K562 (cell line): ENCODE results near the gene FST. TPM values are rescaled to one million over a fixed set of nuclear protein-coding genes. Genes with fewer than 3 reads are reported as not detected.

Experiments used
- ATAC-seq: fragments of 200-7000 bp; cut with Tn5 transposase; 3 replicates; pipeline ENCODE4 v1.9.1; 2020; ENCODE audit warnings: moderate library complexity
- BruUV-seq: library from RNA; stranded (reverse); fragments of 400-500 nt; replicated peaks from 2 replicates; lab custom pipeline; 2021; lab: Mats Ljungman, UMichigan
- CTCF ChIA-PET: fragments of 300-600 bp; formaldehyde crosslinking; extraction: SDS; loops from one replicate; lab custom pipeline; 2021; ENCODE audit warnings: low intra/inter-chr PET ratio; lab: Yijun Ruan, JAX
- POLR2A ChIA-PET: fragments of 300-600, 350-650 bp; sonication (Branson Sonifier 250); formaldehyde crosslinking; extraction: SDS; loops from one replicate; lab custom pipeline; 2021; ENCODE audit warnings: antibody characterized with exemption, inconsistent platforms; lab: Yijun Ruan, JAX
- DNase-seq, 4 experiments: peaks; one replicate each; pipeline versions ENCODE4 v3.0.0 to v3.0.0-alpha.2; 2011 to 2018; ENCODE audit warnings: low spot score in 3 of 4, mixed read lengths in 3 of 4; ENCODE audit errors: extremely low read depth in 1 of 4
- FAIRE-seq: peaks from 2 replicates; lab custom pipeline; 2011; peaks lifted over from hg19 to GRCh38; lab: Jason Lieb, UNC
- H2AFZ ChIP-seq: 2 replicates; pipeline ENCODE4 v1.6.0; 2011; ENCODE audit warnings: low read depth, low read length, control low read depth, inconsistent platforms
- H3K27ac ChIP-seq: fragments of 200-600 bp; 3 replicates; pipeline ENCODE4 v1.8.0; 2011; ENCODE audit warnings: low read depth, mild to moderate bottlenecking, control low read depth, inconsistent platforms, low read length, moderate library complexity, mixed read lengths; ENCODE audit errors: extremely low read depth
- H3K27me3 ChIP-seq, 2 experiments: fragments of 300-600 bp in 1 of 2; 2 replicates in 1 of 2; 3 replicates in 1 of 2; pipeline versions ENCODE4 v1.6.0 to v1.8.0; 2011; ENCODE audit warnings: inconsistent platforms in 2 of 2, low read length in 2 of 2, mild to moderate bottlenecking in 1 of 2, mixed read lengths in 1 of 2, moderate library complexity in 1 of 2; ENCODE audit not compliant: control insufficient read depth in 2 of 2, insufficient read depth in 2 of 2
- H3K36me3 ChIP-seq: fragments of 300-600 bp; 3 replicates; pipeline ENCODE4 v1.8.0; 2011; ENCODE audit warnings: mild to moderate bottlenecking, low read length, inconsistent platforms; ENCODE audit not compliant: control insufficient read depth, insufficient read depth
- H3K4me1 ChIP-seq, 2 experiments: fragments of 200-600 bp in 1 of 2; replicated peaks in 1 of 2; 2 replicates in 1 of 2; 3 replicates in 1 of 2; pipeline versions ENCODE4 v1.5.1 to v1.8.0; 2011; ENCODE audit warnings: inconsistent platforms in 2 of 2, low read length in 2 of 2, mild to moderate bottlenecking in 1 of 2, mixed read lengths in 1 of 2, moderate library complexity in 1 of 2; ENCODE audit not compliant: control insufficient read depth in 2 of 2, insufficient read depth in 2 of 2
- H3K4me2 ChIP-seq: 2 replicates; pipeline ENCODE4 v1.6.1; 2011; ENCODE audit warnings: low read length, control low read depth, inconsistent platforms, mixed read lengths; ENCODE audit not compliant: insufficient read depth
- H3K4me3 ChIP-seq: fragments of 200-600 bp; sonication (generic), shearing (Covaris generic); 2 replicates; pipeline ENCODE4 v1.5.1; 2016; ENCODE audit warnings: control low read depth, inconsistent platforms
- H3K79me2 ChIP-seq: fragments of 200-600 bp; 3 replicates; pipeline ENCODE4 v1.8.0; 2011; ENCODE audit warnings: low read length, inconsistent platforms; ENCODE audit not compliant: control insufficient read depth, insufficient read depth
- H3K9ac ChIP-seq, 2 experiments: 2 replicates each; pipeline versions ENCODE4 v1.6.0 to v1.6.1; 2011; ENCODE audit warnings: low read depth in 2 of 2, low read length in 2 of 2, control low read depth in 1 of 2, inconsistent platforms in 1 of 2, mild to moderate bottlenecking in 1 of 2, mixed read lengths in 1 of 2; ENCODE audit not compliant: insufficient read depth in 1 of 2
- H3K9me1 ChIP-seq: one replicate; pipeline ENCODE4 v1.6.0; 2011; ENCODE audit warnings: inconsistent platforms, mild to moderate bottlenecking, low read length, moderate library complexity; ENCODE audit not compliant: control insufficient read depth, insufficient read depth
- H3K9me3 ChIP-seq: replicated peaks from 2 replicates; pipeline ENCODE4 v1.5.1; 2011; ENCODE audit warnings: low read depth, low read length, inconsistent platforms; ENCODE audit not compliant: control insufficient read depth, insufficient read depth
- H4K20me1 ChIP-seq: replicated peaks from 2 replicates; pipeline ENCODE4 v1.6.1; 2011; ENCODE audit warnings: low read length, inconsistent platforms, mixed read lengths; ENCODE audit not compliant: control insufficient read depth, insufficient read depth
- BRD4 ChIP-seq: fragments of 200-600 bp; sonication (generic); IDR thresholded peaks from 2 replicates; pipeline ENCODE4 v1.6.1; 2017; ENCODE audit warnings: inconsistent platforms
- ESRRA ChIP-seq: fragments of 450-650 bp; IDR thresholded peaks from 2 replicates; pipeline ENCODE4 v1.6.1; 2014; ENCODE audit warnings: low read depth, mild to moderate bottlenecking, moderate library complexity, borderline replicate concordance
- ESRRB ChIP-seq: fragments of 250-450 bp; sonication (Bioruptor Pico); IDR thresholded peaks from 2 replicates; pipeline ENCODE4 v1.5.0; 2020; ENCODE audit warnings: mild to moderate bottlenecking, moderate library complexity, borderline replicate concordance
- HDAC1 ChIP-seq, 2 experiments: fragments of 450-650 bp; IDR thresholded peaks; 2 replicates each; pipeline ENCODE4 v1.6.1; 2016 to 2017; ENCODE audit warnings: inconsistent platforms in 1 of 2, mild to moderate bottlenecking in 1 of 2, moderate library complexity in 1 of 2
- HMG20B ChIP-seq: fragments of 250-450 bp; sonication (Bioruptor Pico); IDR thresholded peaks from 2 replicates; pipeline ENCODE4 v1.5.0; 2021; ENCODE audit warnings: mild to moderate bottlenecking
- ILF3 ChIP-seq: fragments of 450-650 bp; IDR thresholded peaks from 2 replicates; pipeline ENCODE4 v1.6.1; 2018; ENCODE audit warnings: antibody characterized with exemption, mild to moderate bottlenecking, moderate library complexity, borderline replicate concordance
- MCM3 ChIP-seq: fragments of 450-650 bp; IDR thresholded peaks from 2 replicates; pipeline ENCODE4 v1.6.1; 2016
- NCOA6 ChIP-seq: fragments of 450-650 bp; IDR thresholded peaks from 2 replicates; pipeline ENCODE4 v1.6.1; 2017; ENCODE audit warnings: mild to moderate bottlenecking
- SMARCE1 ChIP-seq: fragments of 450-650 bp; IDR thresholded peaks from 2 replicates; pipeline ENCODE4 v1.7.1; 2016; ENCODE audit warnings: mild to moderate bottlenecking
- SRSF3 ChIP-seq: fragments of 200-400 bp; formaldehyde crosslinking; IDR thresholded peaks from 2 replicates; pipeline ENCODE4 v1.6.1; 2016; ENCODE audit warnings: mild to moderate bottlenecking, low read length, moderate library complexity; ENCODE audit not compliant: insufficient read depth
- TAF9B ChIP-seq: fragments of 450-650 bp; IDR thresholded peaks from 2 replicates; pipeline ENCODE4 v1.6.1; 2018; ENCODE audit warnings: mild to moderate bottlenecking; ENCODE audit not compliant: partially characterized antibody
- WGBS: fragments of 100-300 bp; shearing (Covaris generic); methylation state at CpG from one replicate; pipeline ENCODE4 v1.1.6; 2016; ENCODE audit warnings: low coverage, mixed read lengths; ENCODE audit not compliant: insufficient coverage; ENCODE audit errors: missing lambda C conversion rate; 5-methylcytosine and 5-hydroxymethylcytosine counted together
- in situ Hi-C: fragments of 300-500 bp; cut with MboI; formaldehyde crosslinking; loops from 4 replicates; pipeline ENCODE4 v1.15.0; 2018; ENCODE audit warnings: inconsistent platforms, mixed read lengths
- intact Hi-C: fragments of 100-400 bp; cut with micrococcal nuclease; formaldehyde crosslinking; loops from 2 replicates; pipeline ENCODE4 v1.14.2; 2022
- polyA plus RNA-seq, 8 experiments: library from polyadenylated mRNA; depleted of rRNA in 4 of 8; stranded (reverse) in 5 of 8; unstranded in 3 of 8; fragments of >200 nt; fragmentation: Nextera tagmentation in 2 of 8; fragmentation: Illumina TruSeq in 1 of 8; extraction: Ambion mirVana in 2 of 8; extraction: Trizol in 1 of 8; gene quantifications; 2 replicates each; pipeline versions ENCODE4 v1.2.1 to v1.2.3, GENCODE V29; 2011 to 2014; ENCODE audit warnings: inconsistent platforms in 1 of 8, missing spikeins in 1 of 8
- total RNA-seq, 7 experiments: library from RNA; depleted of rRNA in 6 of 7; stranded (reverse); fragments of >200 nt in 6 of 7; fragmentation: Illumina TruSeq in 2 of 7; extraction: Trizol in 2 of 7; gene quantifications; 2 replicates each; pipeline versions ENCODE4 v1.2.1 to v1.2.3, GENCODE V29; 2011 to 2021; ENCODE audit warnings: low replicate concordance in 1 of 7
- TF ChIP-seq, protein P1 (sequence below): sonication (generic); formaldehyde crosslinking; IDR thresholded peaks from 2 replicates; pipeline ENCODE4 v1.8.0; 2022; ENCODE audit warnings: mild to moderate bottlenecking, missing genetic modification reagents, borderline replicate concordance
- TF ChIP-seq, protein P2 (sequence below): fragments of 450-650 bp; formaldehyde crosslinking; IDR thresholded peaks from 2 replicates; pipeline ENCODE4 v1.4.0; 2022; ENCODE audit warnings: missing genetic modification characterization

The FST gene
- total and polyA plus RNA-seq, 9 of the 15 experiments (the other 6 are each of a cell fraction or from before 2014, with no cell fraction given), result 0.03 to 0.27 TPM; not detected in 7

DNA sequence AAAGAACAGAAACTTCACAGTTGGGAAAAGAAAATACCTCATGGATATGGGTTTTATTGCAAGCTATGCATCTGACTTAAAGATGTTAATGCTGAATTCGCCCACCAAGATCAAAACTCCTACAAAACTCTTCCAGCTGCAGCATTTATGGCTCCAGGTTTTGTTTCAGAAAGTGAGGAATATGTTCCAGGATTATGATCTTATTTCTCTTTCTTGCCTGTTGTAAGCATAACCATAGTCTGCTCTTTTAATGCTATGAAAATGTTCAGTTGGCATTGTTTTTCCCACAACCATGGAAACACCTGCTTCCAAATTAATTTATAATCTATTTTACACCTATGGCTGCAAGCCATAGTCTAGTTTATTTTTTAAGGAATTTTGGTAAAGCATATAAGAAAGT lies 34.9 kb upstream of the FST start:
- WGBS, result 0% methylated on average over 1 of the region's 1 CpG
- Histone ChIP-seq H3K9me3 (no peaks in the 10 kb centered on the region), H3K4me2 (no peak overlapping the region), H3K4me1 (no peaks in the 10 kb centered on the region), H3K27me3 (peaks cover 0 to 6% of the 10 kb centered on the region in 2 experiments; a peak in 1 of 5 replicates), H3K9me1 (no peaks in the 10 kb centered on the region), H2AFZ (no peak overlapping the region), H3K9ac (no peak overlapping the region), H3K27ac (no peak overlapping the region), H3K79me2 (no peaks in the 10 kb centered on the region), H3K36me3 (no peaks in the 10 kb centered on the region), H4K20me1 (no peaks in the 10 kb centered on the region), H3K4me3 (no peak overlapping the region)
- ATAC-seq (no peak), DNase-seq (no peak), FAIRE-seq (no peak)
- ChIA-PET POLR2A (no interaction called here), CTCF (no interaction called here)
- BruUV-seq, result no TSS peak
- TF ChIP-seq HMG20B (CRISPR knock-in tag), result no peak
- TF ChIP-seq HDAC1 (IDR thresholded peaks at IDR 0.05), result no peak
- TF ChIP-seq ESRRA, result no peak
- no peak for TF ChIP-seq SRSF3
- TF ChIP-seq TAF9B, result no peak
- TF ChIP-seq BRD4, result no peak
- TF ChIP-seq SMARCE1, result no peak
- TF ChIP-seq, protein P1, sequence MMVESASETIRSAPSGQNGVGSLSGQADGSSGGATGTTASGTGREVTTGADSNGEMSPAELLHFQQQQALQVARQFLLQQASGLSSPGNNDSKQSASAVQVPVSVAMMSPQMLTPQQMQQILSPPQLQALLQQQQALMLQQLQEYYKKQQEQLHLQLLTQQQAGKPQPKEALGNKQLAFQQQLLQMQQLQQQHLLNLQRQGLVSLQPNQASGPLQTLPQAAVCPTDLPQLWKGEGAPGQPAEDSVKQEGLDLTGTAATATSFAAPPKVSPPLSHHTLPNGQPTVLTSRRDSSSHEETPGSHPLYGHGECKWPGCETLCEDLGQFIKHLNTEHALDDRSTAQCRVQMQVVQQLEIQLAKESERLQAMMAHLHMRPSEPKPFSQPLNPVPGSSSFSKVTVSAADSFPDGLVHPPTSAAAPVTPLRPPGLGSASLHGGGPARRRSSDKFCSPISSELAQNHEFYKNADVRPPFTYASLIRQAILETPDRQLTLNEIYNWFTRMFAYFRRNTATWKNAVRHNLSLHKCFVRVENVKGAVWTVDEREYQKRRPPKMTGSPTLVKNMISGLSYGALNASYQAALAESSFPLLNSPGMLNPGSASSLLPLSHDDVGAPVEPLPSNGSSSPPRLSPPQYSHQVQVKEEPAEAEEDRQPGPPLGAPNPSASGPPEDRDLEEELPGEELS (CRISPR knock-in tag), result no peak
- no peak for TF ChIP-seq ILF3
- TF ChIP-seq ESRRB (CRISPR knock-in tag), result no peak
- TF ChIP-seq, protein P2, sequence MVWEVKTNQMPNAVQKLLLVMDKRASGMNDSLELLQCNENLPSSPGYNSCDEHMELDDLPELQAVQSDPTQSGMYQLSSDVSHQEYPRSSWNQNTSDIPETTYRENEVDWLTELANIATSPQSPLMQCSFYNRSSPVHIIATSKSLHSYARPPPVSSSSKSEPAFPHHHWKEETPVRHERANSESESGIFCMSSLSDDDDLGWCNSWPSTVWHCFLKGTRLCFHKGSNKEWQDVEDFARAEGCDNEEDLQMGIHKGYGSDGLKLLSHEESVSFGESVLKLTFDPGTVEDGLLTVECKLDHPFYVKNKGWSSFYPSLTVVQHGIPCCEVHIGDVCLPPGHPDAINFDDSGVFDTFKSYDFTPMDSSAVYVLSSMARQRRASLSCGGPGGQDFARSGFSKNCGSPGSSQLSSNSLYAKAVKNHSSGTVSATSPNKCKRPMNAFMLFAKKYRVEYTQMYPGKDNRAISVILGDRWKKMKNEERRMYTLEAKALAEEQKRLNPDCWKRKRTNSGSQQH (CRISPR knock-in tag), result no peak
- no peak for TF ChIP-seq MCM3
- no peak for TF ChIP-seq NCOA6
- intact Hi-C loops (no loop called here), in situ Hi-C loops (loop anchor here (25.0 kb wide), 3 partner anchors 767 to 1442 kb away; no protein-coding TSS in a partner anchor)
